PFSK-1 (cell line): ENCODE results near the gene CACYBP.

Experiments used
- FOXP2 ChIP-seq: optimal IDR thresholded peaks from 2 replicates; pipeline ENCODE3; 2011; ENCODE audit warnings: borderline replicate concordance, control low read depth, inconsistent platforms; ENCODE audit not compliant: insufficient read depth; ENCODE audit errors: extremely low read length, extremely low read depth
- POLR2AphosphoS5 ChIP-seq: IDR thresholded peaks from 2 replicates; pipeline ENCODE4 v1.6.1; 2012; ENCODE audit warnings: low read depth, mild to moderate bottlenecking, control low read depth, low read length, moderate library complexity
- SIN3A ChIP-seq: IDR thresholded peaks from 2 replicates; pipeline ENCODE4 v1.6.1; 2012; ENCODE audit warnings: mild to moderate bottlenecking, low read length, moderate library complexity, borderline replicate concordance; ENCODE audit not compliant: insufficient read depth
- TAF1 ChIP-seq: IDR thresholded peaks from 2 replicates; pipeline ENCODE4 v1.6.1; 2012; ENCODE audit warnings: low read length, control low read depth, borderline replicate concordance; ENCODE audit not compliant: insufficient read depth
- TF ChIP-seq, protein P1 (sequence below), 2 experiments: IDR thresholded peaks; 2 replicates each; pipeline versions ENCODE4 v1.6.1 to v1.8.0; 2011 to 2012; ENCODE audit warnings: low read depth in 2 of 2, low read length in 2 of 2, control low read depth in 1 of 2, inconsistent platforms in 1 of 2, mild to moderate bottlenecking in 1 of 2, moderate library complexity in 1 of 2; ENCODE audit not compliant: insufficient read depth in 1 of 2

GRCh38 chr1:175045519-175045918 lies 45.8 kb downstream of the CACYBP start:
- TF ChIP-seq POLR2AphosphoS5, result no peak
- TF ChIP-seq SIN3A, result no peak
- TF ChIP-seq, protein P1, sequence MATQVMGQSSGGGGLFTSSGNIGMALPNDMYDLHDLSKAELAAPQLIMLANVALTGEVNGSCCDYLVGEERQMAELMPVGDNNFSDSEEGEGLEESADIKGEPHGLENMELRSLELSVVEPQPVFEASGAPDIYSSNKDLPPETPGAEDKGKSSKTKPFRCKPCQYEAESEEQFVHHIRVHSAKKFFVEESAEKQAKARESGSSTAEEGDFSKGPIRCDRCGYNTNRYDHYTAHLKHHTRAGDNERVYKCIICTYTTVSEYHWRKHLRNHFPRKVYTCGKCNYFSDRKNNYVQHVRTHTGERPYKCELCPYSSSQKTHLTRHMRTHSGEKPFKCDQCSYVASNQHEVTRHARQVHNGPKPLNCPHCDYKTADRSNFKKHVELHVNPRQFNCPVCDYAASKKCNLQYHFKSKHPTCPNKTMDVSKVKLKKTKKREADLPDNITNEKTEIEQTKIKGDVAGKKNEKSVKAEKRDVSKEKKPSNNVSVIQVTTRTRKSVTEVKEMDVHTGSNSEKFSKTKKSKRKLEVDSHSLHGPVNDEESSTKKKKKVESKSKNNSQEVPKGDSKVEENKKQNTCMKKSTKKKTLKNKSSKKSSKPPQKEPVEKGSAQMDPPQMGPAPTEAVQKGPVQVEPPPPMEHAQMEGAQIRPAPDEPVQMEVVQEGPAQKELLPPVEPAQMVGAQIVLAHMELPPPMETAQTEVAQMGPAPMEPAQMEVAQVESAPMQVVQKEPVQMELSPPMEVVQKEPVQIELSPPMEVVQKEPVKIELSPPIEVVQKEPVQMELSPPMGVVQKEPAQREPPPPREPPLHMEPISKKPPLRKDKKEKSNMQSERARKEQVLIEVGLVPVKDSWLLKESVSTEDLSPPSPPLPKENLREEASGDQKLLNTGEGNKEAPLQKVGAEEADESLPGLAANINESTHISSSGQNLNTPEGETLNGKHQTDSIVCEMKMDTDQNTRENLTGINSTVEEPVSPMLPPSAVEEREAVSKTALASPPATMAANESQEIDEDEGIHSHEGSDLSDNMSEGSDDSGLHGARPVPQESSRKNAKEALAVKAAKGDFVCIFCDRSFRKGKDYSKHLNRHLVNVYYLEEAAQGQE (IDR thresholded peaks at IDR 0.05; ENCODE audit: insufficient read depth in 1 of 2, low read depth in 2 of 2, low read length in 2 of 2), result no peak
- no peak for TF ChIP-seq TAF1
- no peak for TF ChIP-seq FOXP2
